Peyer's patch (tissue), 4 donors: ENCODE data around the gene TMEM204.

ENCODE experiments used
- CTCF ChIP-seq, 6 experiments: fragments of 450-650 bp in 4 of 6; fragments of 200-600 bp in 2 of 6; sonication (generic) in 1 of 6; IDR thresholded peaks; one replicate each; pipeline ENCODE4 v1.5.1; 2017 to 2019; ENCODE audit warnings: antibody characterized with exemption in 6 of 6, mild to moderate bottlenecking in 3 of 6, moderate library complexity in 1 of 6
- POLR2A ChIP-seq, 2 donors: fragments of 450-650 bp; IDR thresholded peaks; one replicate each; pipeline ENCODE4 v1.5.1; 2017; ENCODE audit warnings: antibody characterized with exemption in 2 of 2, mild to moderate bottlenecking in 2 of 2, moderate library complexity in 2 of 2

- TF ChIP-seq POLR2A (IDR thresholded peaks at IDR 0.05) (no peak), CTCF (IDR thresholded peaks at IDR 0.05) (no peak)
These were observed 68.8 kb downstream of the TMEM204 start for GRCh38 chr16:1602285-1602684.
